Measurements from ENCODE around the gene ROBO1. TPM values are rescaled to one million over a fixed set of nuclear protein-coding genes. Genes with fewer than 3 reads are reported as not detected.

Gene ROBO1
- total and polyA plus RNA-seq, 2 of the 13 experiments (the other 11 are each of a cell fraction or from before 2014, with no cell fraction given): 52.2 to 71.0 TPM

GRCh38 chr3:79651536-79652065, 116.2 kb downstream of the ROBO1 start:
- ATAC-seq (no peak), DNase-seq (ENCODE audit: low spot score) (no peak), FAIRE-seq (no peak)
- ChIA-PET POLR2A (no interaction called here), CTCF (ENCODE audit: low intra/inter-chr PET ratio, low total read pairs) (no interaction called here)
- Histone ChIP-seq H3K4me2 (ENCODE audit: low read depth, low read length) (no peak overlapping the region), H4K20me1 (ENCODE audit: insufficient read depth, low read length) (no peaks in the 10 kb centered on the region), H3K9ac (ENCODE audit: insufficient read depth, low read depth, low read length) (no peak overlapping the region), H3K4me3 (replicated peaks in 1 of 3; ENCODE audit: insufficient read depth in 1 of 3, low read depth in 2 of 3, low read length in 3 of 3) (no peak overlapping the region), H3K36me3 (replicated peaks in 1 of 2; ENCODE audit: control insufficient read depth in 1 of 2, insufficient read depth in 2 of 2, low read length in 2 of 2) (no peaks in the 10 kb centered on the region), H3K79me2 (ENCODE audit: insufficient read depth, low read length) (no peaks in the 10 kb centered on the region), H3K4me1 (ENCODE audit: insufficient read depth, low read length) (no peaks in the 10 kb centered on the region), H3K27me3 (ENCODE audit: control insufficient read depth in 1 of 2, insufficient read depth in 2 of 2, low read length in 2 of 2) (no peaks in the 10 kb centered on the region), H3K9me3 (ENCODE audit: low read length) (no peaks in the 10 kb centered on the region), H2AFZ (ENCODE audit: low read length) (no peak overlapping the region), H3K27ac (ENCODE audit: extremely low read length, insufficient read depth, low read length) (no peak overlapping the region)
- WGBS (ENCODE audit: low lambda C conversion rate): 0% methylated on average over 7 of the region's 7 CpGs
- in situ Hi-C loops (cut with HindIII; ENCODE audit: extremely low pct_ligation_motif_present, low pct_unique_long_range_greater_than_20kb) (no loop called here), intact Hi-C loops (cut with micrococcal nuclease; ENCODE audit: unreplicated experiment) (no loop called here)
- TF ChIP-seq ZNF276 (CRISPR knock-in tag; IDR thresholded peaks at IDR 0.05; ENCODE audit: low read depth): no peak
- TF ChIP-seq ZNF549 (CRISPR knock-in tag; IDR thresholded peaks at IDR 0.05): no peak
- TF ChIP-seq JDP2 (CRISPR knock-in tag; IDR thresholded peaks at IDR 0.05; ENCODE audit: borderline replicate concordance): no peak
- TF ChIP-seq SMARCE1 (IDR thresholded peaks at IDR 0.05; ENCODE audit: borderline replicate concordance): no peak
- TF ChIP-seq ETS1 (CRISPR knock-in tag; IDR thresholded peaks at IDR 0.05): no peak
- TF ChIP-seq ZNF142 (CRISPR knock-in tag; IDR thresholded peaks at IDR 0.05): no peak
- no peak for TF ChIP-seq SRF (IDR thresholded peaks at IDR 0.05; ENCODE audit: low read depth, low read length)
- no peak for TF ChIP-seq ZSCAN5A (CRISPR knock-in tag; IDR thresholded peaks at IDR 0.05; ENCODE audit: borderline replicate concordance)
- no TSS peak for BruUV-seq (replicated peaks)
